Stomach (tissue), 4 donors: ENCODE data around the gene HS6ST2.

Experiments
- EP300 ChIP-seq: sonication (generic); formaldehyde crosslinking; IDR thresholded peaks from one replicate; pipeline ENCODE4 v1.6.1; 2017; ENCODE audit warnings: antibody characterized with exemption
- POLR2AphosphoS5 ChIP-seq, 3 donors: sonication (generic); formaldehyde crosslinking; IDR thresholded peaks; one replicate each; pipeline ENCODE4 v1.6.1; 2016; ENCODE audit warnings: antibody characterized with exemption in 3 of 3
- TF ChIP-seq, protein P1 (sequence below), 7 experiments: fragments of 450-650 bp in 4 of 7; fragments of 200-600 bp in 3 of 7; sonication (generic) in 3 of 7; IDR thresholded peaks; one replicate each; pipeline ENCODE4 v1.5.1; 2016 to 2019; ENCODE audit warnings: antibody characterized with exemption in 7 of 7, control low read depth in 2 of 7, mild to moderate bottlenecking in 1 of 7

DNA sequence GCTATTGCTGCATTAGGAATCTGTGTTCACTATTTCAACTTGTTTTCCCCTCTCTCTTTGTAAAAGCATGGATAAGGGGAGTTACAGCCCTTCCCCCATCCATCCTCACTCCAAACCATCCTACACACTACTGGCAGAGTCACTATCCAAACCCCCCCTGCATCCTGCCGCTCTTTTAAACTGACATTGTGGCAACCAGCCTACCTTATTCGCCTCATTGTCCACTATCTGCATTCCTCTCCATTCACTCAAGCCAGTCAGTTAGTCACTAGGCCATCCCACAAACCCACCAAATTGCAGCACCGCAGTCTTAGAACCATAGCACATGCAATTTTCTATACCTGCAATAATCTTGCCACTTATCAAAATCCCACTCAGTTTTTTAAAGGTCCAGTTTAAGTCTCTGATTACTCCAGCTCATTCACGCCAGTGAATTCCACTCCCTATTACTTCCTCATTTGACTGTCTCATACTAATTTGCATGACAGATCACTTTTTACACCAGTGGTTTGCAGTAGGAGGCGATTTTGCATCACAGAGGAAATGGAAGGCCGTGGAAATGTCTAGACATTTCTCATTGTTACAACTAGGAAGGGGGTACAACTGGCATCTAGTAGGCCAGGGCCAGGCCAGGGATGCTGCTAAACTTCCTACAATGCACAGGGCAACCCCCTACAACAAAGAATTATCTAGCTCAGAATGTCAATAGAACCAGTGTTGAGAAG is 181.8 kb downstream of the HS6ST2 start:
- TF ChIP-seq, protein P1, sequence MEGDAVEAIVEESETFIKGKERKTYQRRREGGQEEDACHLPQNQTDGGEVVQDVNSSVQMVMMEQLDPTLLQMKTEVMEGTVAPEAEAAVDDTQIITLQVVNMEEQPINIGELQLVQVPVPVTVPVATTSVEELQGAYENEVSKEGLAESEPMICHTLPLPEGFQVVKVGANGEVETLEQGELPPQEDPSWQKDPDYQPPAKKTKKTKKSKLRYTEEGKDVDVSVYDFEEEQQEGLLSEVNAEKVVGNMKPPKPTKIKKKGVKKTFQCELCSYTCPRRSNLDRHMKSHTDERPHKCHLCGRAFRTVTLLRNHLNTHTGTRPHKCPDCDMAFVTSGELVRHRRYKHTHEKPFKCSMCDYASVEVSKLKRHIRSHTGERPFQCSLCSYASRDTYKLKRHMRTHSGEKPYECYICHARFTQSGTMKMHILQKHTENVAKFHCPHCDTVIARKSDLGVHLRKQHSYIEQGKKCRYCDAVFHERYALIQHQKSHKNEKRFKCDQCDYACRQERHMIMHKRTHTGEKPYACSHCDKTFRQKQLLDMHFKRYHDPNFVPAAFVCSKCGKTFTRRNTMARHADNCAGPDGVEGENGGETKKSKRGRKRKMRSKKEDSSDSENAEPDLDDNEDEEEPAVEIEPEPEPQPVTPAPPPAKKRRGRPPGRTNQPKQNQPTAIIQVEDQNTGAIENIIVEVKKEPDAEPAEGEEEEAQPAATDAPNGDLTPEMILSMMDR (IDR thresholded peaks at IDR 0.05), result no peak
- TF ChIP-seq POLR2AphosphoS5 (IDR thresholded peaks at IDR 0.05), result no peak
- no peak for TF ChIP-seq EP300
